Esophagus (tissue), 2 donors: ENCODE results near the gene MICAL1. TPM values are rescaled to one million over a fixed set of nuclear protein-coding genes. Genes with fewer than 3 reads are reported as not detected.

Experiments used
- H3K27ac ChIP-seq, 2 donors: one replicate each; pipeline ENCODE4 v1.5.1; 2013; ENCODE audit warnings: low read depth in 2 of 2, mild to moderate bottlenecking in 2 of 2, inconsistent platforms in 1 of 2, low read length in 1 of 2, moderate library complexity in 1 of 2
- H3K27me3 ChIP-seq, 2 donors: one replicate each; pipeline ENCODE4 v1.6.1; 2013; ENCODE audit warnings: low read length in 2 of 2, control low read depth in 1 of 2, mild to moderate bottlenecking in 1 of 2; ENCODE audit not compliant: insufficient read depth in 2 of 2, control insufficient read depth in 1 of 2
- H3K36me3 ChIP-seq, 2 donors: one replicate each; pipeline ENCODE4 v1.6.1; 2013; ENCODE audit warnings: low read length in 1 of 2; ENCODE audit not compliant: control insufficient read depth in 2 of 2, insufficient read depth in 2 of 2
- H3K4me1 ChIP-seq, 2 donors: one replicate each; pipeline ENCODE4 v1.6.1; 2013; ENCODE audit warnings: low read length in 1 of 2; ENCODE audit not compliant: control insufficient read depth in 2 of 2, insufficient read depth in 2 of 2
- H3K4me3 ChIP-seq, 2 donors: one replicate each; pipeline ENCODE4 v1.5.1; 2013; ENCODE audit warnings: low read length in 2 of 2, mild to moderate bottlenecking in 2 of 2, low read depth in 1 of 2, moderate library complexity in 1 of 2
- H3K9me3 ChIP-seq, 2 donors: one replicate each; pipeline ENCODE4 v1.6.1; 2013; ENCODE audit warnings: mild to moderate bottlenecking in 2 of 2, low read depth in 1 of 2, low read length in 1 of 2, moderate library complexity in 1 of 2; ENCODE audit not compliant: control insufficient read depth in 2 of 2, insufficient read depth in 1 of 2
- WGBS, 2 donors: extraction: QIAGEN DNeasy Blood & Tissue Kit; methylation state at CpG; one replicate each; pipeline ENCODE4 v1.1.7; 2013; 5-methylcytosine and 5-hydroxymethylcytosine counted together
- polyA plus RNA-seq, 2 donors: library from polyadenylated mRNA; stranded (reverse); fragments of 200-250 nt; gene quantifications; one replicate each; pipeline ENCODE4 v1.2.3, GENCODE V29; 2013
- donor health status: healthy with polysubstance abuse.
- donor health status: Bipolar disorder and iron deficiency.

The MICAL1 gene, protein sequence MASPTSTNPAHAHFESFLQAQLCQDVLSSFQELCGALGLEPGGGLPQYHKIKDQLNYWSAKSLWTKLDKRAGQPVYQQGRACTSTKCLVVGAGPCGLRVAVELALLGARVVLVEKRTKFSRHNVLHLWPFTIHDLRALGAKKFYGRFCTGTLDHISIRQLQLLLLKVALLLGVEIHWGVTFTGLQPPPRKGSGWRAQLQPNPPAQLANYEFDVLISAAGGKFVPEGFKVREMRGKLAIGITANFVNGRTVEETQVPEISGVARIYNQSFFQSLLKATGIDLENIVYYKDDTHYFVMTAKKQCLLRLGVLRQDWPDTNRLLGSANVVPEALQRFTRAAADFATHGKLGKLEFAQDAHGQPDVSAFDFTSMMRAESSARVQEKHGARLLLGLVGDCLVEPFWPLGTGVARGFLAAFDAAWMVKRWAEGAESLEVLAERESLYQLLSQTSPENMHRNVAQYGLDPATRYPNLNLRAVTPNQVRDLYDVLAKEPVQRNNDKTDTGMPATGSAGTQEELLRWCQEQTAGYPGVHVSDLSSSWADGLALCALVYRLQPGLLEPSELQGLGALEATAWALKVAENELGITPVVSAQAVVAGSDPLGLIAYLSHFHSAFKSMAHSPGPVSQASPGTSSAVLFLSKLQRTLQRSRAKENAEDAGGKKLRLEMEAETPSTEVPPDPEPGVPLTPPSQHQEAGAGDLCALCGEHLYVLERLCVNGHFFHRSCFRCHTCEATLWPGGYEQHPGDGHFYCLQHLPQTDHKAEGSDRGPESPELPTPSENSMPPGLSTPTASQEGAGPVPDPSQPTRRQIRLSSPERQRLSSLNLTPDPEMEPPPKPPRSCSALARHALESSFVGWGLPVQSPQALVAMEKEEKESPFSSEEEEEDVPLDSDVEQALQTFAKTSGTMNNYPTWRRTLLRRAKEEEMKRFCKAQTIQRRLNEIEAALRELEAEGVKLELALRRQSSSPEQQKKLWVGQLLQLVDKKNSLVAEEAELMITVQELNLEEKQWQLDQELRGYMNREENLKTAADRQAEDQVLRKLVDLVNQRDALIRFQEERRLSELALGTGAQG
- 10 to 100 TPM; 17.6 to 18.2 TPM for polyA plus RNA-seq

DNA sequence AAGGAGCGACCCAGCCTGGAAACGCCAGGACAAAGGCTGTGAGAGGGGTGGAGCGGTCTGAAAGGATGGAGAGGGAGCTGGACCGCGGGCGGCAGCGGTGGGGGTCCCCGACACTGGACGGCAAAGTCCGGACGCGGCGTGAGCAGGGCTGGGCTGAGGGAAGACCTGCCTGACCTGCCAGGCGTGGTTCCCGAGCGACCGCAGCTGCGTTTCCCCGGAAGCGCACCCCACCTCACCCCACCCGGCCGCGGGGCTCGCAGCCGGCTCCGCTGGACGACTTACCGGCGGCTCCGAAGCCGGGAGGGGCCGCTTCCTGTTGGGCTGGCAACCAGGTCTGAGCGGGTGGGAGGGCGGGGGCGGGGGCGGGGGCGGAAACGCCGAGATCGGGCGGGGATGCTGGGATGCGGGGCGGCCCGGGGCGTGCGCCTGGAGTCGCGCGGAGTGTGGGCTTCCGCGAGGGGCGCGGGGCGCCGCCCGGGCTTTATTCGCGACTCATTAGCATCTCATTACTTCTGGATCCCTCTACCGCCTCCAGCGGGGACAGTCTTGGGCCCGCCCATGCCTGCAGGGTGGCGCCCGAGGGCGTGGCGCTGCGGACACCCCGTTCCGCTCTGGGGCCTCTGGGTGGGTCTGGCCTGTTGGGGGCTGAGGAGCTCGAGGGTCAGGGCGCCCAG lies at the start of gene MICAL1:
Gene MICAL1 (minus strand): TSS at position 336 of the 674 bp plus-strand sequence. CDS start 1,576 bp downstream, outside the sequence.
- Histone ChIP-seq H3K4me3 (peak within 1 kb of the TSS; percentile 43 to 77), H3K9me3 (peaks cover 0 to 2% of the 10 kb centered on the region in 2 donors), H3K27ac (peak within 1 kb of the TSS; percentile 78 to 85), H3K4me1 (peaks cover 12 to 21% of the 10 kb centered on the region in 2 donors), H3K27me3 (no peaks in the 10 kb centered on the region), H3K36me3 (no peaks in the 10 kb centered on the region)
- WGBS, 2 donors, result 0% methylated on average over 57 to 70 of the region's 70 CpGs

GRCh38 chr6:109503327-109504224 lies 48.0 kb upstream of the MICAL1 start:
- Histone ChIP-seq H3K36me3 (no peaks in the 10 kb centered on the region), H3K27ac (no peak overlapping the region), H3K4me3 (no peak overlapping the region), H3K9me3 (no peaks in the 10 kb centered on the region), H3K27me3 (no peaks in the 10 kb centered on the region), H3K4me1 (no peaks in the 10 kb centered on the region)
- 72 to 77% methylated on average over 10 of the region's 10 CpGs for WGBS, 2 donors

DNA sequence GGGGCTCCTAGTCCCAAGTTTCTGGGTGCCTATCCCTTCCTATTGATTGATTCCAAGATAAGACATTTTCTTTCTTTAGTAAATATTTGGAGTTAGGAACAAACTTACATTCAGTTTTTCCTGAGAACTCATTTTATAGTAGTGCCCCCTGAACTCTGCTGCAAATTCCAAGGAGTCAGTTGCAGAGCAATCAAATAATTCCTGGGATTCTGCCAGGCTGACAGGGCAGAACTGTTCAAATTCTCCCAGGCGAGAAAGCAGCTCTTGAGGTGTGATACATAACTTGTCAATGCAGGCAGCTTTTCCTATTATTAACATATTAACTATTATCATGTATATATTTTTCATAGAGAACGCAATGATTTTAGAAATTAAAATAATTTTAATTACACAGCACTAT lies 43.4 kb upstream of the MICAL1 start:
- no peak overlapping the region for H3K4me3 ChIP-seq
- no peaks in the 10 kb centered on the region for H3K9me3 ChIP-seq
- H3K36me3 ChIP-seq, result no peaks in the 10 kb centered on the region
- H3K4me1 ChIP-seq, result no peaks in the 10 kb centered on the region
- H3K27me3 ChIP-seq, result no peaks in the 10 kb centered on the region
- H3K27ac ChIP-seq, result no peak overlapping the region
- 68 to 72% methylated on average over 2 of the region's 2 CpGs for WGBS, 2 donors

- H3K36me3 ChIP-seq, result no peaks in the 10 kb centered on the region
- no peaks in the 10 kb centered on the region for H3K27me3 ChIP-seq
- WGBS, 2 donors, result 84 to 90% methylated on average over 4 of the region's 4 CpGs
- H3K4me1 ChIP-seq, result no peaks in the 10 kb centered on the region
- H3K27ac ChIP-seq, result no peak overlapping the region
- H3K9me3 ChIP-seq, result no peaks in the 10 kb centered on the region
- no peak overlapping the region for H3K4me3 ChIP-seq
These were observed 42.5 kb upstream of the MICAL1 start for GRCh38 chr6:109498052-109498451.

DNA sequence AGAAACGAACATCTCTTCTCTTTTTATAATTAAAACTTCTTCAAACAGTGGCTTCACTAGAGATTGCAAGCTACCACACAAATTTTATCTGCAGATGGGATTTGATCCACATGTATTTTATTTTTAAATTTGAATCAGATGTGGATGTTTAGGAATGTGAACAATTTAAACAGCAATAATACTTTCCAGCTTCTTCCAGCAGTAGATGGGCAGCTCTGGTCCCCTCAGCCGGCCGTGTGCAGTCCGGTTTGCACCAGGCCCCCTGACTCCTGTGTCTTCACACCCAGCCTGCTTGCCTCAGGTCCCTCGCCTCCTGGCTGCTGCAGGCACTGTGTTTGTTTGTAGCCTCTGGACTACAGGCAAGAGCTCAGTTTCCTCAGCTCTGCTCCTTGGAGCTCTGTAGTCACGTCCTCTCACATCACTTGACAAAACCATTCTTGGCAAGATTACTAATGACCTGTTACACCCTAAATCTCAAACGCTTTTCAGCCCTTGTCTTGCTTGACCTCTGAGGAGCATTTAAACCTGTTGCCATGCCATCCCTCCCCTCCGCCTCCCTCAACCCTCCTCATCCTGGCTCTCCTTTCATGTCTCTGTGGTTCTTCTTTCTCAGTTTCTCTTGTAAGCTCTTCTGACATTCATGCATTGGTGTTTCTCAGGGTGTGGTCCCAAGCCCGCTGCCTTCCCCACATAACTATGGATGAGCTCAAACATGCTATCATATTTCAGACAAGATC lies 40.6 kb upstream of the MICAL1 start:
- Histone ChIP-seq H3K36me3 (no peaks in the 10 kb centered on the region), H3K27me3 (no peaks in the 10 kb centered on the region), H3K4me3 (no peak overlapping the region), H3K9me3 (no peaks in the 10 kb centered on the region), H3K4me1 (no peaks in the 10 kb centered on the region), H3K27ac (no peak overlapping the region)
- 76 to 77% methylated on average over 9 of the region's 9 CpGs for WGBS, 2 donors

DNA sequence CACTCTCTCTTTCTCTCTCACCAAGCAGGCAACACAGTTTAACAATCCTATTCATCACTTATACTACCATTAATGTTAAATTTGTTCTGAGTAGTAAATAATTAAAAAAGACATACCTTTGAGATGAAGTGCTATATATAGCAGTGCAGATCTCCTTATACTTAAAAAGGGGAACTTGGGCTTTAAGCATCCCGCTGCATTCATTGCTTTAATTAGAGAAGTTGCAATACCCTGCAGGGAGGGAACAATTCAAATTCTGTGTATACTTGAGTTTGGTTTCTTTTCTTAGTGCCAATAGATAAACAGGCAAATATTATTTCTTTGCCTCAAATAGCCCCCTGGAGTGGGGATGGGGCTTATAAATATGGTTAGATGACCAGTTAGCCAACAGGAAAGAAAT lies 38.3 kb upstream of the MICAL1 start:
- Histone ChIP-seq H3K27ac (no peak overlapping the region), H3K4me1 (no peaks in the 10 kb centered on the region), H3K36me3 (no peaks in the 10 kb centered on the region), H3K27me3 (no peaks in the 10 kb centered on the region), H3K4me3 (no peak overlapping the region), H3K9me3 (no peaks in the 10 kb centered on the region)
- 91 to 93% methylated on average over 1 of the region's 1 CpG for WGBS, 2 donors

- 51% methylated on average over 5 of the region's 5 CpGs for WGBS, 2 donors
- Histone ChIP-seq H3K4me1 (no peaks in the 10 kb centered on the region), H3K4me3 (no peak overlapping the region), H3K27ac (no peak overlapping the region), H3K27me3 (no peaks in the 10 kb centered on the region), H3K9me3 (no peaks in the 10 kb centered on the region), H3K36me3 (no peaks in the 10 kb centered on the region)
These were observed 35.8 kb upstream of the MICAL1 start for GRCh38 chr6:109491207-109491938.

GRCh38 chr6:109490713-109491112 lies 35.1 kb upstream of the MICAL1 start:
- no peak overlapping the region for H3K4me3 ChIP-seq
- no peaks in the 10 kb centered on the region for H3K36me3 ChIP-seq
- H3K27me3 ChIP-seq, result no peaks in the 10 kb centered on the region
- H3K4me1 ChIP-seq, result no peaks in the 10 kb centered on the region
- H3K9me3 ChIP-seq, result no peaks in the 10 kb centered on the region
- H3K27ac ChIP-seq, result peak overlapping the region in 1 of 2 donors; percentile 40
- WGBS, 2 donors, result 69% methylated on average over 2 of the region's 2 CpGs
